Sigmoid colon (tissue), 7 donors: ENCODE data around the gene HDAC9. TPM values are rescaled to one million over a fixed set of nuclear protein-coding genes. Genes with fewer than 3 reads are reported as not detected.

ENCODE experiments used
- DNase-seq: peaks from one replicate; pipeline ENCODE4 v3.0.0-alpha.2; 2019
- H3K27ac ChIP-seq, 4 donors: fragments of 200-600 bp; sonication (generic); one replicate each; pipeline ENCODE4 v1.5.1; 2016 to 2019; ENCODE audit warnings: mild to moderate bottlenecking in 1 of 4
- H3K27me3 ChIP-seq, 3 donors: fragments of 200-600 bp; sonication (generic); one replicate each; pipeline ENCODE4 v1.5.1; 2019; ENCODE audit warnings: mild to moderate bottlenecking in 1 of 3
- H3K36me3 ChIP-seq, 4 donors: fragments of 200-600 bp; sonication (generic); one replicate each; pipeline ENCODE4 v1.5.1; 2016 to 2019
- H3K4me1 ChIP-seq, 4 donors: fragments of 200-600 bp; sonication (generic); one replicate each; pipeline ENCODE4 v1.5.1; 2017 to 2019
- H3K4me3 ChIP-seq, 4 donors: fragments of 200-600 bp; sonication (generic); one replicate each; pipeline ENCODE4 v1.5.1; 2017 to 2019; ENCODE audit warnings: mild to moderate bottlenecking in 2 of 4, moderate library complexity in 1 of 4
- H3K9me3 ChIP-seq, 4 donors: fragments of 200-600 bp in 3 of 4; sonication (generic) in 3 of 4; one replicate each; pipeline versions ENCODE4 v1.5.1 to v1.6.1; 2013 to 2019
- EP300 ChIP-seq, 4 donors: sonication (generic); formaldehyde crosslinking; IDR thresholded peaks; one replicate each; pipeline ENCODE4 v1.6.1; 2017; ENCODE audit warnings: antibody characterized with exemption in 4 of 4
- POLR2A ChIP-seq, 2 donors: fragments of 450-650 bp; IDR thresholded peaks; one replicate each; pipeline ENCODE4 v1.6.1; 2016; ENCODE audit warnings: antibody characterized with exemption in 2 of 2, mild to moderate bottlenecking in 2 of 2, moderate library complexity in 2 of 2
- POLR2AphosphoS5 ChIP-seq, 4 donors: sonication (generic); formaldehyde crosslinking; IDR thresholded peaks; one replicate each; pipeline ENCODE4 v1.6.1; 2017; ENCODE audit warnings: antibody characterized with exemption in 4 of 4
- WGBS, 2 donors: extraction: QIAGEN DNeasy Blood & Tissue Kit; methylation state at CpG; one replicate each; pipeline ENCODE4 v1.1.7; 2013; 5-methylcytosine and 5-hydroxymethylcytosine counted together
- intact Hi-C: fragments of 100-400 bp; cut with DNase I; formaldehyde crosslinking; loops from one replicate; pipeline ENCODE4 v1.15.1; 2023
- polyA plus RNA-seq, 3 donors: library from polyadenylated mRNA; stranded (reverse); fragments of 200-250 nt; gene quantifications; one replicate each; pipeline ENCODE4 v1.2.3, GENCODE V29; 2013
- total RNA-seq, 4 donors: library from RNA; depleted of rRNA; stranded (reverse); fragments of >200 nt; gene quantifications; one replicate each; pipeline ENCODE4 v1.1.0, GENCODE V29; 2016
- TF ChIP-seq, protein P1 (sequence below), 4 experiments: fragments of 450-650 bp in 3 of 4; fragments of 200-600 bp in 1 of 4; IDR thresholded peaks; one replicate each; pipeline ENCODE4 v1.5.1; 2016 to 2019; ENCODE audit warnings: antibody characterized with exemption in 4 of 4, mild to moderate bottlenecking in 3 of 4, moderate library complexity in 2 of 4
- donor health status: healthy with polysubstance abuse.
- donor health status: Bipolar disorder and iron deficiency.
- donor health status: healthy.

HDAC9 gene
- total and polyA plus RNA-seq, 7 donors = 2.4 to 38.2 (median 22.2) TPM

DNA sequence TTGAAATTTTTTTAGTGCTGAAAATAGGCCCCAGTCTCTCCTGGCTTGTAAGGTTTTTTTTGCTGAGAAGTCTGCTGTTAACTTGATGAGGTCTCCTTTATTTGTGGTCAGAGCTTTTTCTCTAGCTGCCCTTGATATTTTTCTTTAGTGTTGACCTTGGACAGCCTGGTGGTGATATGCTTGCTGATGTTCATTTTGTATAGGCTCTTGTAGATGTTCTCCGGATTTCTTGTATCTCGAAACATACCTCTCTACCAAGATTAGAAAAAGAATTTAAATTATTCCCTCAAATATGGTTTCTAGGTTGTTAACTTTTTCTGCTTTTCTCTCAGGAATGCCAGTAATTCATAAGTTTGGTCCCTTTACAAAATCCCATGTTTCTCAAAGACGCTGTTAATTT, 519.5 kb downstream of the HDAC9 start:
- WGBS, 2 donors = 91 to 93% methylated on average over 3 of the region's 3 CpGs
- TF ChIP-seq, protein P1, sequence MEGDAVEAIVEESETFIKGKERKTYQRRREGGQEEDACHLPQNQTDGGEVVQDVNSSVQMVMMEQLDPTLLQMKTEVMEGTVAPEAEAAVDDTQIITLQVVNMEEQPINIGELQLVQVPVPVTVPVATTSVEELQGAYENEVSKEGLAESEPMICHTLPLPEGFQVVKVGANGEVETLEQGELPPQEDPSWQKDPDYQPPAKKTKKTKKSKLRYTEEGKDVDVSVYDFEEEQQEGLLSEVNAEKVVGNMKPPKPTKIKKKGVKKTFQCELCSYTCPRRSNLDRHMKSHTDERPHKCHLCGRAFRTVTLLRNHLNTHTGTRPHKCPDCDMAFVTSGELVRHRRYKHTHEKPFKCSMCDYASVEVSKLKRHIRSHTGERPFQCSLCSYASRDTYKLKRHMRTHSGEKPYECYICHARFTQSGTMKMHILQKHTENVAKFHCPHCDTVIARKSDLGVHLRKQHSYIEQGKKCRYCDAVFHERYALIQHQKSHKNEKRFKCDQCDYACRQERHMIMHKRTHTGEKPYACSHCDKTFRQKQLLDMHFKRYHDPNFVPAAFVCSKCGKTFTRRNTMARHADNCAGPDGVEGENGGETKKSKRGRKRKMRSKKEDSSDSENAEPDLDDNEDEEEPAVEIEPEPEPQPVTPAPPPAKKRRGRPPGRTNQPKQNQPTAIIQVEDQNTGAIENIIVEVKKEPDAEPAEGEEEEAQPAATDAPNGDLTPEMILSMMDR (IDR thresholded peaks at IDR 0.05) = no peak
- no peak for TF ChIP-seq POLR2AphosphoS5 (IDR thresholded peaks at IDR 0.05)
- no peak for TF ChIP-seq POLR2A (IDR thresholded peaks at IDR 0.05)
- TF ChIP-seq EP300 (IDR thresholded peaks at IDR 0.05) = no peak
- Histone ChIP-seq H3K4me1 (no peaks in the 10 kb centered on the region), H3K9me3 (peaks cover 0 to 5% (median 2%) of the 10 kb centered on the region in 4 donors), H3K4me3 (no peak overlapping the region), H3K27me3 (no peaks in the 10 kb centered on the region), H3K36me3 (no peaks in the 10 kb centered on the region), H3K27ac (no peak overlapping the region)
- no peak for DNase-seq
- intact Hi-C loops = no loop called here

DNA sequence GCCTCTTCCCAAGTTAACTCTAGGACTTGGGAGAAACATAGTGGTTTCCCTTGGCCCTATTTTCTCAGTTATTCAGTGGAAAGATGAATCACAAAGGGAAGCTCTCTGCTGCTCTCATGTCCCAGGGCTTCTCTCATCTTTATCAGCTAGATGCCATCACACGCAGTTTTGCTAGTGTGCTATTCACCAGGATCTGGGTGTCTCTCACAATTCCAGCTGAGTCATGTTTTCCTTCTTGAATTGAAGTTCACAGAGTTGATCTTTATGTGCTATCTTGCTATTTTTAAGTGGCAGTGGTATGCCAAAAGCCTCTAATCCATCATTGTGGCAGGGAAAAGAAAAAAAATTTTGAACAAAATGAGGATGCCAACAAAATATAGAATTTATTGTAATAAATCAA, 520.6 kb downstream of the HDAC9 start:
- Histone ChIP-seq H3K4me1 (no peaks in the 10 kb centered on the region), H3K36me3 (no peaks in the 10 kb centered on the region), H3K27ac (no peak overlapping the region), H3K27me3 (no peaks in the 10 kb centered on the region), H3K4me3 (no peak overlapping the region), H3K9me3 (peaks cover 0 to 5% (median 2%) of the 10 kb centered on the region in 4 donors)
- WGBS, 2 donors = 92 to 93% methylated on average over 1 of the region's 1 CpG
- no peak for DNase-seq
- intact Hi-C loops = no loop called here
- TF ChIP-seq POLR2A (IDR thresholded peaks at IDR 0.05) = no peak

DNA sequence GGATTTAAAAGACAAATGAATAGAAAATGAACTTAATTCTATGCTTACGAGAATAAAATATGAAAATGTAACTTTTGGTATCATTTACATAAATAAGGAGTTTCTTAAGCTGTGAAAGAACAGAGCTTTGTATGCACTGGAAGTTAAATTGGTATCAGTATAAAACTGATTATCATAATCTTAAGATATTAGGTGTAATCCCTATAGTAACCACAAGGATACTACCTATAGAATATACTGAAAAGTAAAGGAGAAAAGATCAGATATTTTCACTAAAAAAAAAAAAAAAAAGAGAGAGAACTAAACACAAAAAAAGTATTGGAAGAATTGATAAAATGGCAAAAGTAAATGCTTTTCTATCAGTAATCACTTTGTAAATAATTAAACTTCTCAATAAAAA, 521.8 kb downstream of the HDAC9 start:
- TF ChIP-seq POLR2A (IDR thresholded peaks at IDR 0.05) = no peak
- TF ChIP-seq POLR2AphosphoS5 (IDR thresholded peaks at IDR 0.05) = no peak
- TF ChIP-seq EP300 (IDR thresholded peaks at IDR 0.05) = no peak
- TF ChIP-seq, protein P1 (IDR thresholded peaks at IDR 0.05) = no peak
- no peaks in the 10 kb centered on the region for H3K27me3 ChIP-seq
- no peak overlapping the region for H3K27ac ChIP-seq
- intact Hi-C loops = no loop called here
- H3K36me3 ChIP-seq = no peaks in the 10 kb centered on the region
- DNase-seq = no peak
- peaks cover 0 to 5% (median 2%) of the 10 kb centered on the region in 4 donors for H3K9me3 ChIP-seq
- WGBS, 2 donors = 80 to 82% methylated on average over 1 of the region's 1 CpG
- H3K4me3 ChIP-seq = no peak overlapping the region
- no peaks in the 10 kb centered on the region for H3K4me1 ChIP-seq

DNA sequence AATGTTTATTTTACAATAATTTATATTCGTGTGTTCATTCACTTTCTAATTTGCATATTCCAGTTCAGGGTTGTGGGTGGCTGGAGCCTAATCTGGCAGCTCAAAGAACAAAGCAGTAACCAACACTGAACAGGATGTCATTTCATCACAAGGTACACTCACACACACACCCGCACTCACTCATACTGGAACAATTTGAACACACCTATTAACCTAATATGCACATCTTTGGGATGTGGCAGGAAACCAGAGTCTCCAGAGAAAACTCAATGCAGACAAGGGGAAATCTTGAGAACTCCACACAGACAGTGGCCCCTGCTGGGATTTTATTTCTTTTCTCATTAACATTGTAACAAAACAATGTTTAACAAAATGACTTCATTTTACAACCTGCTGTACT, 524.5 kb downstream of the HDAC9 start:
- no peaks in the 10 kb centered on the region for H3K4me1 ChIP-seq
- TF ChIP-seq POLR2AphosphoS5 (IDR thresholded peaks at IDR 0.05) (no peak), POLR2A (IDR thresholded peaks at IDR 0.05) (no peak), EP300 (IDR thresholded peaks at IDR 0.05) (no peak)
- TF ChIP-seq, protein P1 (IDR thresholded peaks at IDR 0.05) = no peak
- DNase-seq = no peak
- H3K36me3 ChIP-seq = no peaks in the 10 kb centered on the region
- no peak overlapping the region for H3K27ac ChIP-seq
- H3K4me3 ChIP-seq = no peak overlapping the region
- intact Hi-C loops = no loop called here
- no peaks in the 10 kb centered on the region for H3K27me3 ChIP-seq
- 69 to 79% methylated on average over 2 of the region's 2 CpGs for WGBS, 2 donors
- H3K9me3 ChIP-seq = peaks cover 0 to 5% (median 2%) of the 10 kb centered on the region in 4 donors

DNA sequence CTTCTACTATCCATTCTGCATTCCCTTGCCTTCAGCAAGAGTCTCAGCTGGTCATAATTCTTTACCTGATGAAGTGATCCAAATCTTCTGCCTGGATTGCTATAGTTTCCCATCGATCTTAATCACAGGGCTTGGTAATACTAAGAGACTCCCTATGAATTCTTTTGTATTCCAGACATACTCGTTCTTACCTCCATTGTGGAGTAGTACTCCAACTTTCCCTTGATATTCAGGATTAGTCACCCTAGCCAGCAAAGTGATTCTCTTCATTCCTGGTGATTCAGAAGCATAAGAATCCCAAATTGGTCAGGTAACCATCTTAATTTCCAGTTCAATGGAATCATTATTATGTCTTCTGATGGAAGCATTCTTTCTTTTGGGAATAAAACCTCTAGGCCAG, 525.2 kb downstream of the HDAC9 start:
- intact Hi-C loops = no loop called here
- Histone ChIP-seq H3K27me3 (no peaks in the 10 kb centered on the region), H3K36me3 (no peaks in the 10 kb centered on the region), H3K9me3 (peaks cover 0 to 5% (median 2%) of the 10 kb centered on the region in 4 donors), H3K4me3 (no peak overlapping the region), H3K4me1 (no peaks in the 10 kb centered on the region), H3K27ac (no peak overlapping the region)
- TF ChIP-seq POLR2AphosphoS5 (IDR thresholded peaks at IDR 0.05) = no peak
- no peak for TF ChIP-seq POLR2A (IDR thresholded peaks at IDR 0.05)
- no peak for TF ChIP-seq EP300 (IDR thresholded peaks at IDR 0.05)
- TF ChIP-seq, protein P1 (IDR thresholded peaks at IDR 0.05) = no peak
- no peak for DNase-seq
- 58 to 74% methylated on average over 2 of the region's 2 CpGs for WGBS, 2 donors
